GM21619 (cell line): Measurements from ENCODE around the gene CTSD.

Source experiments
- ATAC-seq: cut with Tn5 transposase; IDR thresholded peaks from one replicate; pipeline ENCODE4 v1.9.1; 2021; ENCODE audit not compliant: unreplicated experiment

CTSD gene

GRCh38 chr11:1746511-1746931 lies 17.2 kb downstream of the CTSD start:
- no peak for ATAC-seq

GRCh38 chr11:1745701-1746320 lies 17.9 kb downstream of the CTSD start:
- no peak for ATAC-seq

GRCh38 chr11:1744891-1745700 lies 18.6 kb downstream of the CTSD start:
- ATAC-seq: no peak

- no peak for ATAC-seq
Measured at GRCh38 chr11:1744137-1744886, 19.4 kb downstream of the CTSD start.

GRCh38 chr11:1743585-1744136 lies 20.1 kb downstream of the CTSD start:
- no peak for ATAC-seq

- ATAC-seq: no peak
Measured at GRCh38 chr11:1742869-1743584, 20.7 kb downstream of the CTSD start.

- no peak for ATAC-seq
Measured at GRCh38 chr11:1742371-1742770, 21.4 kb downstream of the CTSD start.

GRCh38 chr11:1741741-1742140 lies 22.0 kb downstream of the CTSD start:
- no peak for ATAC-seq

GRCh38 chr11:1740786-1741530 lies 22.8 kb downstream of the CTSD start:
- ATAC-seq: no peak

- ATAC-seq: no peak
Measured at GRCh38 chr11:1739576-1739975, 24.2 kb downstream of the CTSD start.

- ATAC-seq: no peak
Measured at GRCh38 chr11:1738380-1738779, 25.3 kb downstream of the CTSD start.

GRCh38 chr11:1737080-1737757 lies 26.5 kb downstream of the CTSD start:
- ATAC-seq: no peak

GRCh38 chr11:1736447-1736992 lies 27.2 kb downstream of the CTSD start:
- no peak for ATAC-seq

GRCh38 chr11:1735271-1735670 lies 28.5 kb downstream of the CTSD start:
- no peak for ATAC-seq

- ATAC-seq: no peak
Measured at GRCh38 chr11:1734641-1735081, 29.1 kb downstream of the CTSD start.

GRCh38 chr11:1733716-1734640 lies 29.7 kb downstream of the CTSD start:
- ATAC-seq: no peak

- no peak for ATAC-seq
Measured at GRCh38 chr11:1733009-1733715, 30.6 kb downstream of the CTSD start.
